Fibroblast of lung (primary cell): ENCODE data around the gene HSF2BP. TPM values are rescaled to one million over a fixed set of nuclear protein-coding genes. Genes with fewer than 3 reads are reported as not detected.
"Not testable (repeated sequence)": the region's sequence is repeated elsewhere in the genome, so short reads cannot be mapped to it uniquely, and the experiment has no call there.

Experiments used
- DNase-seq, 2 donors: peaks; one replicate each; pipeline versions ENCODE4 v3.0.0 to v3.0.0-alpha.2; 2010; ENCODE audit warnings: low read depth in 2 of 2
- H2AFZ ChIP-seq: 2 replicates; pipeline ENCODE4 v1.5.1; 2012; ENCODE audit warnings: low read length, control low read depth, inconsistent platforms
- H3K27ac ChIP-seq: 2 replicates; pipeline ENCODE4 v1.5.1; 2011; ENCODE audit warnings: low read length, control low read depth; ENCODE audit not compliant: insufficient read depth
- H3K27me3 ChIP-seq: 2 replicates; pipeline ENCODE4 v1.5.1; 2011; ENCODE audit warnings: mild to moderate bottlenecking, low read length; ENCODE audit not compliant: control insufficient read depth, insufficient read depth
- H3K36me3 ChIP-seq: 2 replicates; pipeline ENCODE4 v1.5.1; 2011; ENCODE audit warnings: low read length; ENCODE audit not compliant: control insufficient read depth, insufficient read depth
- H3K4me1 ChIP-seq: 2 replicates; pipeline ENCODE4 v1.5.1; 2011; ENCODE audit warnings: low read length; ENCODE audit not compliant: control insufficient read depth, insufficient read depth; ENCODE audit errors: extremely low read depth
- H3K4me2 ChIP-seq: 2 replicates; pipeline ENCODE4 v1.5.1; 2011; ENCODE audit warnings: low read length, control low read depth; ENCODE audit not compliant: insufficient read depth; ENCODE audit errors: extremely low read depth
- H3K4me3 ChIP-seq, 4 experiments: fragments of 200-600 bp in 1 of 4; sonication (generic) in 1 of 4; replicated peaks in 1 of 4; 2 replicates each; pipeline ENCODE4 v1.5.1; 2011 to 2016; ENCODE audit warnings: low read length in 4 of 4, low read depth in 3 of 4, mild to moderate bottlenecking in 3 of 4, control low read depth in 2 of 4, inconsistent platforms in 1 of 4, mixed read lengths in 1 of 4; ENCODE audit not compliant: insufficient read depth in 1 of 4; ENCODE audit errors: control extremely low read depth in 1 of 4
- H3K79me2 ChIP-seq: 2 replicates; pipeline ENCODE4 v1.5.1; 2012; ENCODE audit warnings: mild to moderate bottlenecking, low read length, inconsistent platforms; ENCODE audit not compliant: control insufficient read depth, insufficient read depth
- H3K9ac ChIP-seq: 2 replicates; pipeline ENCODE4 v1.5.1; 2011; ENCODE audit warnings: mild to moderate bottlenecking, low read length, control low read depth; ENCODE audit not compliant: insufficient read depth
- H3K9me3 ChIP-seq: 2 replicates; pipeline ENCODE4 v1.5.1; 2012; ENCODE audit warnings: low read depth, low read length; ENCODE audit not compliant: control insufficient read depth, insufficient read depth
- H4K20me1 ChIP-seq: 2 replicates; pipeline ENCODE4 v1.5.1; 2011; ENCODE audit warnings: low read length; ENCODE audit not compliant: control insufficient read depth, insufficient read depth; ENCODE audit errors: extremely low read depth
- EZH2 ChIP-seq: IDR thresholded peaks from 2 replicates; pipeline ENCODE4 v1.5.1; 2012; ENCODE audit warnings: low read length, control low read depth, mild to moderate bottlenecking; ENCODE audit errors: missing control alignments
- polyA plus RNA-seq, 2 donors: library from polyadenylated mRNA; depleted of rRNA in 1 of 2; stranded (reverse) in 1 of 2; unstranded in 1 of 2; fragments of >200 nt; gene quantifications; 2 replicates each; pipeline ENCODE4 v1.2.1, GENCODE V29; 2011 to 2012; ENCODE audit warnings: missing spikeins in 1 of 2
- total RNA-seq: library from RNA; depleted of rRNA; stranded (reverse); fragments of >200 nt; gene quantifications from 2 replicates; pipeline ENCODE4 v1.2.1, GENCODE V29; 2014
- TF ChIP-seq, protein P1 (sequence below), 2 donors: IDR thresholded peaks in 1 of 2; conservative IDR thresholded peaks in 1 of 2; 1 replicate in 1 of 2; 2 replicates in 1 of 2; pipeline ENCODE4 v1.5.1; 2011 to 2012; ENCODE audit warnings: low read length in 2 of 2, control low read depth in 1 of 2, inconsistent platforms in 1 of 2, low read depth in 1 of 2, mild to moderate bottlenecking in 1 of 2

Gene HSF2BP
- total and polyA plus RNA-seq, 2 donors (not counting 1 experiment from before 2014, with no cell fraction given) = 0.70 to 1.2 TPM

DNA sequence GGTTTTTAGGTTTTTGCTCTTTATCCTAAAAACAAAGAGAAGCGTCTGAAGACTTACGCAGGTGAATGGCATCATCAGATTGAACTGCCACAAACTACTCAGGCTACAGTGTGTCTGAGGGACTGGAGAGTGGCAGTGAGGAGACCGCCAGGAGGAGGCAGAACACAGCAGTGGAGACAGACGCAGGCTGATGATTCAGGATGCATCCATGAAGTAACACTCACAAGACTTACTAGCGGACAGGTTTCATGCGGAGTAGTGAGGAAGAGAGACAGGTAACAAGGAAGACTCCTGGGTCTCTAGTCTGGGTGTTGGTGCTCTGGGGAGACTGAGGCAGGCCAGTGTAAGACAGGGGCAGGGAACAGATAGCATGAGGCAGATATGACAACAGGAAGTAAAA lies 5.7 kb downstream of the HSF2BP start:
- DNase-seq = no peak
- Histone ChIP-seq H3K36me3 (no peaks in the 10 kb centered on the region), H3K4me1 (peaks cover 2% of the 10 kb centered on the region), H4K20me1 (no peaks in the 10 kb centered on the region), H3K9me3 (no peaks in the 10 kb centered on the region), H2AFZ (no peak overlapping the region), H3K4me3 (no peak overlapping the region), H3K9ac (no peak overlapping the region), H3K79me2 (no peaks in the 10 kb centered on the region), H3K4me2 (no peak overlapping the region), H3K27me3 (no peaks in the 10 kb centered on the region), H3K27ac (no peak overlapping the region)
- no peak for TF ChIP-seq EZH2
- TF ChIP-seq, protein P1, sequence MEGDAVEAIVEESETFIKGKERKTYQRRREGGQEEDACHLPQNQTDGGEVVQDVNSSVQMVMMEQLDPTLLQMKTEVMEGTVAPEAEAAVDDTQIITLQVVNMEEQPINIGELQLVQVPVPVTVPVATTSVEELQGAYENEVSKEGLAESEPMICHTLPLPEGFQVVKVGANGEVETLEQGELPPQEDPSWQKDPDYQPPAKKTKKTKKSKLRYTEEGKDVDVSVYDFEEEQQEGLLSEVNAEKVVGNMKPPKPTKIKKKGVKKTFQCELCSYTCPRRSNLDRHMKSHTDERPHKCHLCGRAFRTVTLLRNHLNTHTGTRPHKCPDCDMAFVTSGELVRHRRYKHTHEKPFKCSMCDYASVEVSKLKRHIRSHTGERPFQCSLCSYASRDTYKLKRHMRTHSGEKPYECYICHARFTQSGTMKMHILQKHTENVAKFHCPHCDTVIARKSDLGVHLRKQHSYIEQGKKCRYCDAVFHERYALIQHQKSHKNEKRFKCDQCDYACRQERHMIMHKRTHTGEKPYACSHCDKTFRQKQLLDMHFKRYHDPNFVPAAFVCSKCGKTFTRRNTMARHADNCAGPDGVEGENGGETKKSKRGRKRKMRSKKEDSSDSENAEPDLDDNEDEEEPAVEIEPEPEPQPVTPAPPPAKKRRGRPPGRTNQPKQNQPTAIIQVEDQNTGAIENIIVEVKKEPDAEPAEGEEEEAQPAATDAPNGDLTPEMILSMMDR (conservative IDR thresholded peaks at IDR 0.05 in 1 of 2, IDR thresholded peaks at IDR 0.05 in 1 of 2; ENCODE audit: low read depth in 1 of 2, low read length in 2 of 2) = no peak

DNA sequence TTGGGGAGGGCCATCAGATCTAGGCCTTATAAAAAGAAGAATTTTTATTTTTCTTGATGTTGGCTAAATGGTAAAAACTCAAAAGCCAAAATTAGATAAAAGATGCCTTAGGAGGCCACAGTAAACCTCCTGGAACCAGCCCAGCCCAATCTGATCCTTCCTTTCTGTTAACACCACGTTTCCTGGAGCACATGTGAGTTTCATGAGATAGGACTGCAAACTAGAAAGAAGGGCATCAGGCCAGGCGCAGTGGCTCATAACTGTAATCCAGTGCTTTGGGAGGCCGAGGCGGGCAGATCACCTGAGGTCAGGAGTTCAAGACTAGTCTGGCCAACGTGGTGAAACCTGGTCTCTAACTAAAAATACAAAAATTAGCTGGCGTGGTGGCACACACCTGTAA lies 6.7 kb downstream of the HSF2BP start:
- Histone ChIP-seq H3K9me3 (no peaks in the 10 kb centered on the region), H3K79me2 (no peaks in the 10 kb centered on the region), H3K36me3 (no peaks in the 10 kb centered on the region), H3K27ac (no peak overlapping the region), H3K4me1 (peaks cover 2% of the 10 kb centered on the region), H3K4me2 (no peak overlapping the region), H4K20me1 (no peaks in the 10 kb centered on the region), H3K9ac (no peak overlapping the region), H2AFZ (no peak overlapping the region), H3K27me3 (no peaks in the 10 kb centered on the region), H3K4me3 (no peak overlapping the region)
- TF ChIP-seq EZH2 = no peak
- TF ChIP-seq, protein P1 (conservative IDR thresholded peaks at IDR 0.05 in 1 of 2, IDR thresholded peaks at IDR 0.05 in 1 of 2; ENCODE audit: low read depth in 1 of 2, low read length in 2 of 2) = no peak
- no peak for DNase-seq

DNA sequence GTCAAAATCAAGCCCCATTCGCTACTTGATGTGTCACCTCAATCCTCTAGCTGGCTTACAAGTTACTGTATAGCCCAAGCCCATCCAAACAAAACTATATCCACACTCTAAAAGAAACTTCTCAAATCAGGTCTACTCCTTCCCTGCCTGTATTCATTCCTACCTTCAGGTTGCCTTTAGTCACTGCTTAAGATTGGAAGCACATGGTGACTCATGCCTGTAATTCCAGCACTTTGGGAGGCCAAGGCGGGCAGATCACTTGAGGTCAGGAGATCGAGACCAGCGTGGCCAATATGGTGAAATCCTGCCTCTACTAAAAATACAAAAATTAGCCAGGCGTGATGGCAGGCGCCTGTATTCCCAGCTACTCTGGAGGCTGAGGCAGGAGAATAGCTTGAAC lies 7.4 kb downstream of the HSF2BP start:
- not testable (repeated sequence) for H3K9me3 ChIP-seq, H3K36me3 ChIP-seq, H3K4me2 ChIP-seq, H3K4me1 ChIP-seq, H2AFZ ChIP-seq, H3K79me2 ChIP-seq, H4K20me1 ChIP-seq, H3K9ac ChIP-seq, DNase-seq, H3K27ac ChIP-seq, H3K27me3 ChIP-seq, H3K4me3 ChIP-seq
